Adrenal gland (tissue), 12 donors: ENCODE measurements around the gene MTUS2. TPM values are rescaled to one million over a fixed set of nuclear protein-coding genes. Genes with fewer than 3 reads are reported as not detected.

Source experiments
- DNase-seq, 7 donors: peaks; one replicate each; pipeline ENCODE4 v3.0.0-alpha.2; 2019 to 2020
- H3K27ac ChIP-seq, 5 donors: fragments of 200-600 bp; sonication (generic) in 4 of 5; 1 replicate in 3 of 5; 2 replicates in 2 of 5; pipeline versions ENCODE4 v1.5.1 to v1.8.0; 2016 to 2020; ENCODE audit warnings: mild to moderate bottlenecking in 1 of 5
- H3K27me3 ChIP-seq: fragments of 200-600 bp; 2 replicates; pipeline ENCODE4 v1.8.0; 2021
- H3K36me3 ChIP-seq, 2 donors: fragments of 200-600 bp; replicated peaks in 1 of 2; 1 replicate in 1 of 2; 2 replicates in 1 of 2; pipeline versions ENCODE4 v1.5.1 to v1.8.0; 2018 to 2022
- H3K4me1 ChIP-seq, 2 donors: fragments of 200-600 bp; replicated peaks in 1 of 2; 1 replicate in 1 of 2; 2 replicates in 1 of 2; pipeline versions ENCODE4 v1.5.1 to v1.8.0; 2018 to 2021
- H3K4me3 ChIP-seq, 4 donors: fragments of 200-600 bp; sonication (generic) in 3 of 4; one replicate each; pipeline ENCODE4 v1.5.1; 2016 to 2018
- H3K9me3 ChIP-seq, 3 donors: fragments of 200-600 bp; sonication (generic) in 1 of 3; replicated peaks in 1 of 3; 1 replicate in 2 of 3; 2 replicates in 1 of 3; pipeline versions ENCODE4 v1.5.1 to v1.8.0; 2016 to 2021
- POLR2A ChIP-seq, 2 donors: fragments of 450-650 bp; IDR thresholded peaks; one replicate each; pipeline ENCODE4 v1.6.1; 2017; ENCODE audit warnings: antibody characterized with exemption in 2 of 2, mild to moderate bottlenecking in 2 of 2, moderate library complexity in 1 of 2
- WGBS, 4 donors: extraction: QIAGEN DNeasy Blood & Tissue Kit in 2 of 4; methylation state at CpG; one replicate each; pipeline versions ENCODE4 v1.1.5 to v1.1.7; 2013 to 2017; 5-methylcytosine and 5-hydroxymethylcytosine counted together
- intact Hi-C, 2 donors: fragments of 100-400 bp; cut with DNase I; formaldehyde crosslinking; loops; one replicate each; pipeline versions ENCODE4 v1.14.1 to v1.15.0; 2022 to 2023
- polyA plus RNA-seq, 3 donors: library from polyadenylated mRNA; stranded (reverse); fragments of 200-250 nt in 2 of 3; fragments of 350-450 nt in 1 of 3; fragmentation: Illumina TruSeq in 1 of 3; extraction: RNeasy Lipid Tissue Mini Kit (QIAGEN cat#74804) in 1 of 3; gene quantifications; one replicate each; pipeline ENCODE4 v1.2.3, GENCODE V29; 2013 to 2014
- total RNA-seq, 9 donors: library from RNA; depleted of rRNA in 4 of 9; stranded (reverse); fragments of >200 nt in 4 of 9; fragments of 120-200 nt in 1 of 9; fragmentation: NEBNext Ultra II Directional in 1 of 9; extraction: Animal tissue kit (Norgen Biotek cat#: 25700) in 1 of 9; gene quantifications; one replicate each; pipeline versions ENCODE4 v1.1.0 to v1.2.4, GENCODE V29; 2013 to 2023
- TF ChIP-seq, protein P1 (sequence below), 6 experiments: fragments of 450-650 bp in 4 of 6; fragments of 200-600 bp in 2 of 6; sonication (generic) in 1 of 6; IDR thresholded peaks; 1 replicate in 5 of 6; 2 replicates in 1 of 6; pipeline versions ENCODE4 v1.5.1 to v1.8.0; 2016 to 2021; ENCODE audit warnings: antibody characterized with exemption in 6 of 6, mild to moderate bottlenecking in 2 of 6, moderate library complexity in 1 of 6
- donor health status: healthy with polysubstance abuse.
- donor health status: Bipolar disorder and iron deficiency.
- donor health status: DM: yes; HTN: yes; CAD: no.
- donor health status: DM: no; HTN: no; CAD: no.
- donor health status: DM: no; HTN: no; CAD: no.
- donor health status: DM: yes; HTN: yes; CAD: no.

The MTUS2 gene
- total and polyA plus RNA-seq, 12 donors = 0.07 to 0.24 (median 0.14) TPM; not detected in 5

DNA sequence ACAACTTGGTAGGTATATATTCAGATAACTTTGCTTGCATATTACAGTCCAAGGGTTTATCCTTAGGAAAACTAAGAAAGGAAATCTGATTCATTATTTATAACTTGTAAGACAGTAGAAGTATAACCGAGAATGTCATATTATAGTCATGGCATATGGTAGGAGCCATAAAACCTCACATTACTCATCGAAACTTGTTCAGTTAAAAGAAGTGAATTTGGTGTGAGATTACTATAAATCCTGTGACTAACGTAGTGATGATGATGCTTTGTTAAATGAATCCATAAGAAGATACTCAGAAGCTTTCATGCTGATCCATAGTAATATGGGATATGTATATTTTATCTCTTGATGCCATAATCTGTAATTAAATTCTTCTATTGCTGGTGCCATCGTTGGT, 57.3 kb downstream of the MTUS2 start:
- no peaks in the 10 kb centered on the region for H3K9me3 ChIP-seq
- WGBS, 4 donors = 61 to 71% (median 66%) methylated on average over 4 of the region's 4 CpGs
- no peak overlapping the region for H3K27ac ChIP-seq
- no peaks in the 10 kb centered on the region for H3K4me1 ChIP-seq
- H3K27me3 ChIP-seq = no peaks in the 10 kb centered on the region
- DNase-seq = no peak
- TF ChIP-seq, protein P1, sequence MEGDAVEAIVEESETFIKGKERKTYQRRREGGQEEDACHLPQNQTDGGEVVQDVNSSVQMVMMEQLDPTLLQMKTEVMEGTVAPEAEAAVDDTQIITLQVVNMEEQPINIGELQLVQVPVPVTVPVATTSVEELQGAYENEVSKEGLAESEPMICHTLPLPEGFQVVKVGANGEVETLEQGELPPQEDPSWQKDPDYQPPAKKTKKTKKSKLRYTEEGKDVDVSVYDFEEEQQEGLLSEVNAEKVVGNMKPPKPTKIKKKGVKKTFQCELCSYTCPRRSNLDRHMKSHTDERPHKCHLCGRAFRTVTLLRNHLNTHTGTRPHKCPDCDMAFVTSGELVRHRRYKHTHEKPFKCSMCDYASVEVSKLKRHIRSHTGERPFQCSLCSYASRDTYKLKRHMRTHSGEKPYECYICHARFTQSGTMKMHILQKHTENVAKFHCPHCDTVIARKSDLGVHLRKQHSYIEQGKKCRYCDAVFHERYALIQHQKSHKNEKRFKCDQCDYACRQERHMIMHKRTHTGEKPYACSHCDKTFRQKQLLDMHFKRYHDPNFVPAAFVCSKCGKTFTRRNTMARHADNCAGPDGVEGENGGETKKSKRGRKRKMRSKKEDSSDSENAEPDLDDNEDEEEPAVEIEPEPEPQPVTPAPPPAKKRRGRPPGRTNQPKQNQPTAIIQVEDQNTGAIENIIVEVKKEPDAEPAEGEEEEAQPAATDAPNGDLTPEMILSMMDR (IDR thresholded peaks at IDR 0.05) = no peak
- no peak for TF ChIP-seq POLR2A (IDR thresholded peaks at IDR 0.05)
- no peak overlapping the region for H3K4me3 ChIP-seq
- intact Hi-C loops = no loop called here
- no peaks in the 10 kb centered on the region for H3K36me3 ChIP-seq

DNA sequence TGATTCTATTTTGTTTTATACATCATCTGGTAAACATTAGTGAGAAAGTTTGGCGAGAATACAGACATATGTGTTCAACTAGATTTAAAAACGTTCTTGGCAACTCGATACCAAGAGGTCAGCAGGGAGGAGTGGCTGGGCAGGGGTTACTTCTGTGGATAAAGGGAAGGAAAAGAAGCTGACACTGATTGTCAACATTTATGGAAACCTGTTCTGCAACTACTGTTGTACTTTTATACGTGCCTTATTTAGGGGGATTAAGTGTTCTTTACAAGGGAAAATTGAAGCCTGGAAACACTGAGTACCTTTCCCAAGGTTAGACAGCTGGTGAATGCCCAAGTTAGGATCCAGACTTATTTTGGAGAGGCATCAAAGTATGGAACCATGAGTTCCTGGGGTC, 65.0 kb downstream of the MTUS2 start:
- no peaks in the 10 kb centered on the region for H3K9me3 ChIP-seq
- no peaks in the 10 kb centered on the region for H3K36me3 ChIP-seq
- H3K27me3 ChIP-seq = no peaks in the 10 kb centered on the region
- no peak for TF ChIP-seq POLR2A (IDR thresholded peaks at IDR 0.05)
- TF ChIP-seq, protein P1 (IDR thresholded peaks at IDR 0.05) = no peak
- intact Hi-C loops = no loop called here
- no peak overlapping the region for H3K27ac ChIP-seq
- 35 to 44% (median 41%) methylated on average over 4 of the region's 4 CpGs for WGBS, 4 donors
- no peak for DNase-seq
- no peaks in the 10 kb centered on the region for H3K4me1 ChIP-seq
- no peak overlapping the region for H3K4me3 ChIP-seq

GRCh38 chr13:28889086-28889732, 69.1 kb downstream of the MTUS2 start:
- no peak overlapping the region for H3K4me3 ChIP-seq
- DNase-seq = no peak
- H3K4me1 ChIP-seq = no peaks in the 10 kb centered on the region
- WGBS, 4 donors = 56 to 67% (median 63%) methylated on average over 6 of the region's 6 CpGs
- H3K27me3 ChIP-seq = no peaks in the 10 kb centered on the region
- intact Hi-C loops = no loop called here
- H3K36me3 ChIP-seq = no peaks in the 10 kb centered on the region
- H3K27ac ChIP-seq = no peak overlapping the region
- TF ChIP-seq, protein P1 (IDR thresholded peaks at IDR 0.05) = no peak
- TF ChIP-seq POLR2A (IDR thresholded peaks at IDR 0.05) = no peak
- H3K9me3 ChIP-seq = no peaks in the 10 kb centered on the region

GRCh38 chr13:28890712-28891111, 70.6 kb downstream of the MTUS2 start:
- no peaks in the 10 kb centered on the region for H3K9me3 ChIP-seq
- H3K27me3 ChIP-seq = no peaks in the 10 kb centered on the region
- no peak overlapping the region for H3K27ac ChIP-seq
- DNase-seq = no peak
- TF ChIP-seq, protein P1 (IDR thresholded peaks at IDR 0.05) = no peak
- no peak for TF ChIP-seq POLR2A (IDR thresholded peaks at IDR 0.05)
- intact Hi-C loops = no loop called here
- 47 to 63% (median 54%) methylated on average over 3 of the region's 3 CpGs for WGBS, 4 donors
- no peak overlapping the region for H3K4me3 ChIP-seq
- no peaks in the 10 kb centered on the region for H3K4me1 ChIP-seq
- H3K36me3 ChIP-seq = no peaks in the 10 kb centered on the region
